ENCODE measurements around the gene USP34.
"Not testable (repeated sequence)": the region's sequence is repeated elsewhere in the genome, so short reads cannot be mapped to it uniquely, and the experiment has no call there.

USP34 gene

DNA sequence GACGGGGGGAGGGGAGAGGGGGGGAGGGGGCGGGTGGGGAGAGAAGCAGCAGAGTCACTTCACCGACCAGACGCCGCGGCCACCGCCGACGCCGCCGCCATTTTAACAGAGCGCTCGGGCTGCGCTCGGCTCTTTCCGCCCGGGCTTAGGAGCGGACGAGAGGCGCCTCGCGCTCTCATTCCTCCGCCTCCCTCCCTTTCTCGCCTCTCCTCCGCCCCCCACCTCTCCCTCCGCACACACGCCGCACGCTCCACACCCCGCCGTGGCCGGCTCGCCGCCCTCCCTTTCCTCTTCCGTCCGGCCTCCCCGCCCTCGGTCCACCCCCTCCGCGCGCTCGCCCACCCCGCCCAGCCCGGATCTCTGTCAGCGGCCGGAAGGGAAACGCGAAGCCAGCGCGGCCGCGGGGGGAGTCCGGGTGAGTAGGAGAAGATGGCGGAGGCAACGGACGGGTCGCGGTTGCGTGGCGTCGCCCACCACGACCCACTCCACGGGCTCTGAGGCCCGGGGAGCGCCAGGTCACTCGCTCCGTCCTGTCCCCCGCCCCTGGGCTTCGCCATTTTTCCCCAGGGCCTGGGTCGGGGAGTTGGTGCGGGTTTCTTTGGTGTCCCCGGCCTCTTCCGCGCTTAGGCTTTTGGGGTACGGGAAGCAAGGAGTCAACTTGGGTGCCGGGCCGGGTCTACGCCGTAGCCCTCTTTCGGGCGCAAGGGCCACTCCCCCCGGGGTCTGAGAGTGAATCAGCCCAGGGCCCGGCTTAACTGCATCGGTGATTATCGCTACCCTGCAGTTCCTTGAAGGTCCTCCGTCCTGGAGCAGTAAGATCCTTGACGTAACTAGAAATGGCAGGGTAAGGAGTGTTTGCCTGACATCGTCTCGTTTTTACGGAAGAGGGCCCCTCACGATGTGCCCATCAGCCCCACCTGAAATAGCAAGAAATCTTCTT lies at the start of gene USP34:
USP34 (minus strand) TSS at position 123 of the 940 bp plus-strand sequence. CDS start 395 bp downstream, outside the sequence.
- peak; percentile 87 to 90 for DNase-seq

DNA sequence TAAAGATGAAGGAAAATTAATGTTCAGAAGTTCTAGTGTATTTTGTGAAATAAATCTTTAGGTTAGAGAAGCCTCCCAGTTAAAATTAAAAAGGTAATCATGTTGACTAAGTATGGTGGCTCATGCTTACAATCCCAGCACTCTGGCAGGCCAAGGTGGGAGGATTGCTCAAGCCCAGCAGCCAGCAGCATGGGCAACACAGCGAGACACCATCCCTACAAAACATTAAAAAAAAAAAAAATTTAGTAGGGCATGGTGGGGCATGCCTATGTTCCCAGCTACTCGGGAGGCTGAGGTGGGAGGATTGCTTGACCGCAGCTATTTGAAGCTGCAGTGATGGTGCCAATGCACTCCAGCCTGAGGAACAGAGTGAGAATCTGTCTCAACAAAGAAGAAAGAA lies 49.4 kb upstream of the USP34 start:
- DNase-seq = no peak

GRCh38 chr2:61512768-61513398 lies 42.0 kb upstream of the USP34 start:
- DNase-seq = no peak

- DNase-seq = no peak
These were observed 40.1 kb upstream of the USP34 start for GRCh38 chr2:61510674-61511671.

DNA sequence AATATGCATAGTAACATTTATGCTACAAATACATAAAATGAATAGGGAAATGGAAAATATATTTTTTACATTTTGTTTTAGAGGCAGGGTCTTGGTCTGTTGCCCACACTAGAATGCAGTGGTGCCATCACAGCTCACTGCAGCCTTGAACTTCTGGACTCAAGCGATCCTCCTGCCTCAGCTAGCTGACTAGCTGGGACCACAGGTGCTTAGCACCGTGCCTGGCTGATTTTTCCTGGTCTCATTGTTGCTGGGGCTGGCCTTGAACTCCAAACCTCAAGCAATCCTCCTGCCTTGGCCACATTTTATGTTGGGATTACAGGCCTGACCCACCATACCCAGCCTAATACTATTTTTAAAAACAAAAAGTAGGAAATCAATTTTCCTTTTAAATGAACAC lies 34.1 kb upstream of the USP34 start:
- no peak for DNase-seq

DNA sequence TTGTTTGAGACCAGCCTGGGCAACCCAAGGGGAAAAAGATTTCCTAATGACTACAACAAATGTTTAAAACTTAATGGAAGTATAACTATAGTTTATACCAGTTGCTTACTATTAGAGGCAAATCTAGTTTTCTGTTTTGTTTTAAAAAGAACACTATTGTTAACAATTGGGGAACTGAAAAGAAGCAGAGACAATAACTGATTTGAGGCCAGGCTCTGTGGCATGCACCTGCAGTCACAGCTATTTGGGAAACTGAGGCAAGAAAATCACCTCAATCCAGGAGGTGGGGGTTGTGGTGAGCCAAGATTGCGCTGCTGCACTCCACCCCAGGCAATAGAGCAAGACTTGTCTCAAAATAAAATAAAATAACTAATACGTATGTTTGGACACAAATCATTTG lies 28.2 kb upstream of the USP34 start:
- DNase-seq = no peak

DNA sequence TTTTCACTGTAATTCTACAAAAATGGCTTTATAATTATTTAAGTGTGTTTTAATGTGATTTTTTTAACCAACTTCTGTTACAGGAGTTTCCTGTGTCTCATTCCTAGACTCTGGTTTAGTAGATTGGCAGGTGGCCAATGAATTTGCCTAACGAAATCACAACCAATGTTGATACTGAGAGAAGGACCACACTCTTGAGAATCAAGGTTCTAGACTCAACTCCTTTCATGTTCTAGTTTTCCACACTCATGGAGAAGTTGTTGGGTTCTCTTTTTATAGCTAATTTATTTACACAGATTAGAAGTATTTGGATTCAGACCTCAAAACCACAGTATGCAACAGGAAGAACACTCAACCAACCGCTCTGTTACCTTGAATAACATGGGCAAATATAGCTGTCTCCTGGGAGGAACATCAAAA lies 22.6 kb upstream of the USP34 start:
- no peak for DNase-seq

DNA sequence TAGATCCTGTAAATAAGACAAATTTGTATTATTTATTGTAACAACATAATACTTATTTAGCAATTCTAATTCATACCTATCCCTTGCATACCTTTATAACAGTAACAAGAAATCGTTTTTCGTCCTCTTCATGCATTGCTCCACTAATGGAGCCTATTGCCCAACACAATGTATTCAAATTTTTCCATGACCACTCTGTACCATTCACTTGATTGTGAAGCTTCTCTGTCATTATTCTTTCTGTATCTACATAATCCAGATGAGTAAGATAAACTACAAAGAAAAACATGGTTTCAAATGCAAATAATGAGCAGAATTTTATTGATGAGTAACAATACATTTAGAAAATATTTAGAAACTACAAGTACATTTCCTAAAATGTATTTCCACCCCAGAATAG lies 21.6 kb upstream of the USP34 start:
- DNase-seq = no peak

- DNase-seq = no peak
These were observed 14.4 kb upstream of the USP34 start for GRCh38 chr2:61485281-61485680.

DNA sequence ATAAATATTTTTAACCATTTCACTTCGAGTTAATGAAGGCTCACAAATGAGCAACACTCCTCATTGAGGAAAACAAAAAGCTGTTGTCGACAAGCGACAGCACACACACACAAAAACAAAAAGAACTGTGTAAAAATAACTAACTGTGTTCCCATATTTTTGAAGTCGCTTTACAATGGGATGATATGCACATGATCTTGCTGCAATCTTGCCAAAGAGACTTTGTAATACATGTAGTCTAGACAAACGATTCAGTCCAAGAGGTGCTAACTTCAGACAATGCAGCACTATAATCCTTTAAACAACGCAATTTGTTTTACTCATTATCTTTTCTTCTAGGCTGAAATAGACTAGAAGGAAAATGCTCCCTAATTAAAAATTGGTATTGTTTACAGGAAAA lies 7.2 kb upstream of the USP34 start:
- no peak for DNase-seq

DNA sequence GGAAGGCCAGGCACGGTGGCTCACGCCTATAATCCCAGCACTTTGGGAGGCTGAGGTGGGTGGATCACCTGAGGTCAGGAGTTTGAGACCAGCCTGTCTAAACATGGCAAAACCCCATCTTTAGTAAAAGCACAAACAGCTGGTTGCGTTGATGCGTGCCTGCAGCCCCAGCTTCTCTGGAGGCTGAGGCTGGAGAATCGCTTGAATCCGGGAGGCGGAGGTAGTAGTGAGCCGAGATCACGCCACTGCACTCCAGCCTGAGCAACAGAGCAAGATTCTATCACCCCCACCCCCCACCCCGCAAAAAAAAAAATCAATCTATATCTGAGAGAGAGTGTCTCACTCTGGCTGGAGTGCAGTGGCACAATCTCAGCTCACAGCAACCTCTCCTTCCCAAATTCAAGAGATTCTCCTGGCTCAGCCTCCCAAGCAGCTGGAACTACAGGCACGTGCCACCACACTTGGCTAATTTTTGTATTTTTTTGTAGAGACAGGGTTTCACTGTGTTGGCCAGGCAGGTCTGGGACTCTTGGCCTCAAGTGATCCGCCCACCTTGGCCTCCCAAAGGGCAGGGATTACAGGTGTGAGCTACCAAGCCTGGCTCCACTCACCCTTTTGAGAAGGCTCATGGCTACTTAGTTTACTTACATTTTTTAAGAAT lies 6.2 kb upstream of the USP34 start:
- not testable (repeated sequence) for DNase-seq

DNA sequence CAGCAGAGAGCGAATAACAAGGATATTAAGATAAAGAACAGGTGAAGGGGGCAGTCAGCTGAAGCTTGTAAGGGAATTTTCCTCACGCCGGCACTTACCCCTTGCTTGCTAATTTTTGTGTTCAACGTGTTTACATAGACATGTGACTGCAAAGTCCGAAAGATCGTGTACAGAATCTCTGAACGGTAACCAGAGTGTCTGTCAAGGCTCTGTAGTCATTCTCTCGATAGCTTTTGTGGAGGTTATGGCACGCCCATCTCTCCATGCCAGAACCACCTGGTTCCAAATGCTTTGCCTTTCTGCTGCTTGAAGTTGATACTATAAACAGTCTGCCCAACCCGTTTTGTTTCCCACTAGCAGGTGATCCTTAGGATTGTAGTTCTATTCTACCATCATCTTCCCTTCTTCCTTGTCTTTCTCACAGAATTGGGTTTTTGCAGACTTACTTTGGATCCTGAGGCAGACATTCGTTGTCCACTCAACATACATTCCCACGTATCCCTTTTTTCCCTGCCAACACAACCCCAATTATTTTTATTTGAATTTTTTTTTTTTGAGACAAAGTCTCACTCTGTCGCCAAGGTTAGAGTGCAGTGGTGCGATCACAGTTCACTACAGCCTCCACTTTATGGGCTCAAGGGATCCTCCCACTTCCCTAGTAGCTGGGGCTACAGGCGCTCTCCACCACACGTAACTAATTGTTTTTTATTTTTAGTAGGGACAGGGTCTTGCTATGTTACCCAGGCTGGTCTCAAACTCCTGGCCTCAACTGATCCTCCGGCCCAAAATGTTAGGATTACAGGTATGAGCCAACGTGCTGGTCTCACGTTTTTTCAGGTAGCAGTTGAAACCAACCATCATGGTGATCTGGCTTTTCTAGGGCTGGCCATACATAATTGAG lies 1.3 kb upstream of the USP34 start:
- no peak for DNase-seq

- peak; percentile 44 for DNase-seq
These were observed 550 bp downstream of the USP34 start for GRCh38 chr2:61470122-61470951.

DNA sequence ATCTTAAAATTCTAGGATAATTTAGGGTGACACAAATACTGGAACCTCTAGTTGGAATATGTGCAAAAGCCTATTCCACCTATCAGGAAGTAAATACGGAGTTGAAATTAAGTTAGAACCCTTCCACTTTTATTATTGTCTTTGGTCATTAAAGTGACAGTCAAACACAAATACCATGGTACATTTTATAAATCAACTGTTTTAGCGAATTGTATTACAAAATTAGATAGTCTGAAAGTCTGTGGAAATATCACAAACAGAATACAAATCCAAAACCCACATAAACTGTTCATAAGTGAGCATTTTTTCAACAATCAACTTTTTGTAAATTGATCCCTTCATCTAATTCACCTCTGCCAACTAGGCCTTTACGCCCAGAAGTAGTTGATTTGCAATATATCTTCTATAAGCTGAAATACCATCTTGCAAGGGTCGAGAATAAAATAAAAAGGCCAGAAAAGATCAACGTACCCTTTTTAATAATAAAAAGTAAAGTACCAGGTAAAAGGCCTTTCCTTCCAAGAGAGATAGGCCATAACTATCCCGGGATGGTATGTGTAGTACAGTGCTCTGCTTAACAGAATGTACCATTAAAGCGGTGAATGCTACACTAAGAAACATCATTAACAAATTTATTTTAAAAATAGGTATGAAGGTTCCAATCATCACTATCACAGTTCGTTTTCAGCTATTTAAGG lies 1.3 kb downstream of the USP34 start:
- DNase-seq = no peak

DNA sequence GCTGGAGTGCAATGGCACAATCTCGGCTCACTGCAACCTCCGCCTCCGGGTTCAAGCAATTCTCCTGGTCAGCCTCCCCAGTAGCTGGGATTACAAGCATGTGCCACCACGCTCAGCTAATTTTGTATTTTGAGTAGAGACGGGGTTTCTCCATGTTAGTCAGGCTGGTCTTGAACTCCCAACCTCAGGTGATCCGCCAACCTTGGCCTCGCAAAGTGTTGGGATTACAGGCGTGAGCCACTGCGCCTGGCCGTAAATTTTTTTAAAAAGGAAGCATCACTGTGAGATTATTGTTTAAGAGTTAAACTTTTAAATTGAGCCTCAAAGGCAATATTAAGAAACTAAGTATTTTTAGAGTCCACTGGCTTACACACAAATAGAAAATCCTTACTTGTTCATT lies 2.7 kb downstream of the USP34 start:
- not testable (repeated sequence) for DNase-seq

DNA sequence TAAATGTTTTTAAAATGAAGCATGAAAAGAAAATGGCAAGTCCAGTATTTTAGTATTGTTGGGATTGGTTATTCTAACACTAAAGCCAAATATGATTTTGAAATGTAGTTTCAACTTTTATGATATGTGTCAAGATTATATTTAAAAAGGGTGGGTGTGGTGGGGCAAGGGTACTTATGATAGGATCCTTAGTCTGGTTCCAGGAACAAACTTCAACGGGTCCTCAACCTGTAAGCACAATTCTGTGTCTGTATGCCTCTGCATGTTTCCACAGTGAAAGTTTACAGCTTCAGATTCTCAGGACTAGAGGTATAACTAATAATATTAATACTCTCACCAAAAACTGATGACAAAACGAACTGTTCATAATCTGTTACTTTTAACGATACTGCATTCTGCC lies 5.8 kb downstream of the USP34 start:
- DNase-seq = no peak

DNA sequence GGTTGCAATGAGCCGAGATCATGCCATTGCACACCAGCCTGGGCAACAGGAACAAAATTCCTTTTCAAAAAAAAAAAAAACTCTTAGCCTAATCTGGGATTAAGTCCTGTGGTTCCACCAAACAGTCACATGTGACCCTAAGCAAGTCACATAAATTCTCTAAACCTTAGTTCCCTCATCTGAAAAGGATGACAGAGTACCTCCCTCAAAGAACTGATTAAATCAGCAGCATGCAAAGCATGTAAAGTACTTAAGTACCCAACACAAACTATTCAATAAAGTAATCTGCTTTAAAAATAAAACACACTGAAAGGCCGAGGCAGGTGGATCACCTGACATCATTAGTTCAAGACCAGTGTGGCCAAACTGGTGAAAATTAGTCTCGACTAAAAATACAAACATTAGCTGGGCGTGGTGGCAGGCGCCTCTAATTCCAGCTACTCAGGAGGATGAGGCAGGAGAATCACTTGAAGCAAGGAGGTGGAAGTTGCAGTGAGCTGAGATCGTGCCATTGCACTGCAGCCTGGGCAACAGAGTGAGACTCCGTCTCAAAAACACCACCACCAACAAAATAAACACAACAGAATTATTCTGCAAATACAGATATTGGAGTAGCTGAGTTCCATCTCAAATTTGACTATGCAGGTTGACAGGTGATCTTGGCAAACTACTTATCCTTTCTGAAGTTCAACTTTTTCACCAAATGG lies 7.0 kb downstream of the USP34 start:
- DNase-seq = no peak

DNA sequence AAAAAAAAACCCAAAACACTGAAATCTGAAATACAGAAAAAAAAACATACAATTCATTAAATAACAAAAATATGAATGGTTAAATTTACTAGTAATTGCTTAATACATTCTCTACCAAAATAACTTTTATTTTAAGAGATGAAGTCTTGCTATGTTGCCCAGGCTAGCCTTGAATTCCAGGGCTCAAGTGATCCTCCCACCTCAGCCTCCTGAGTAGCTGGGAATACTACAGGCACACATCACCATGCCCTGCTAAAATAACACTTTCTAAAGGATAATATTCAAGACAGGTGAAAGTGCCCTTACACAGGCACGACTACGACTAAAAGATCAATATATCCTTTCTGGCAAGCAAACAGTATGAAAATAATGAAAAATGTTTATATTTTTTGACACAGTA lies 9.5 kb downstream of the USP34 start:
- DNase-seq = no peak

DNA sequence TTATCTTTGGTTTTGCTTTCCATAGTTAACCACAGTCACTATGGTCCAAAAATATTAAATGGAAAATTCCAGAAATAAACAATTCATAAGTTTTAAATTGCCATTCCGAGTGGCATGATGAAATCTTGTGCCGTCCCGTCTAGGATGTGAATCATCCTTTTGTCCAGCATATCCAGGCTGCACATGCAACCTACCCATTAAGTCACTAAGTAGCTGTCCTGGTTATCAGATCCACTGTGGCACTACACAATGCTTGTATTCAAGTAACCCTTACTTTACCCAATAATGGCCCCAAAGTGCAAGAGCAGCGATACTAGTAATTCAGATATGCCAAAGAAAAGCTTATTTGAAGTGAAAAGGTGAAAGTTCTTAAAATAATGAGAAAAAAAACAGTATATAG lies 10.7 kb downstream of the USP34 start:
- no peak for DNase-seq
